A549 (cell line): ENCODE data around the gene LAP3. TPM values are rescaled to one million over a fixed set of nuclear protein-coding genes. Genes with fewer than 3 reads are reported as not detected.

ENCODE experiments used
- ATAC-seq, 2 experiments: fragments of 200-7000 bp in 1 of 2; fragments of >200 bp in 1 of 2; cut with Nextera tagmentation in 1 of 2; cut with Tn5 transposase in 1 of 2; 3 replicates each; pipeline versions ENCODE4 v1.8.0 to v1.9.1; 2018 to 2020; ENCODE audit warnings: mild to moderate bottlenecking in 1 of 2, moderate library complexity in 1 of 2
- CTCF ChIA-PET: fragments of 300-600 bp; sonication (Branson Sonifier 250); formaldehyde crosslinking; extraction: SDS; loops from one replicate; lab custom pipeline; 2021; ENCODE audit warnings: antibody characterized with exemption, inconsistent platforms; lab: Yijun Ruan, JAX
- POLR2A ChIA-PET: fragments of 350-600 bp; formaldehyde crosslinking; extraction: SDS; loops from one replicate; lab custom pipeline; 2021; ENCODE audit warnings: antibody characterized with exemption, inconsistent platforms; lab: Yijun Ruan, JAX
- DNase-seq, 2 experiments: peaks; one replicate each; pipeline versions ENCODE4 v3.0.0 to v3.0.0-alpha.2; 2011 to 2016; ENCODE audit warnings: low read depth in 1 of 2, low spot score in 1 of 2
- FAIRE-seq: peaks from 2 replicates; lab custom pipeline; 2011; peaks lifted over from hg19 to GRCh38; lab: Jason Lieb, UNC
- H3K27ac ChIP-seq, 2 experiments: fragments of >200 bp; sonication (Bioruptor Twin); formaldehyde crosslinking; 3 replicates each; pipeline ENCODE4 v1.5.1; 2016 to 2017
- H3K4me1 ChIP-seq: fragments of >200 bp; sonication (Bioruptor Twin); formaldehyde crosslinking; 3 replicates; pipeline ENCODE4 v1.6.1; 2016
- H3K4me2 ChIP-seq: fragments of >200 bp; sonication (Bioruptor Twin); formaldehyde crosslinking; 3 replicates; pipeline ENCODE4 v1.6.1; 2016
- H3K4me3 ChIP-seq: fragments of >200 bp; sonication (Bioruptor Twin); formaldehyde crosslinking; 3 replicates; pipeline ENCODE4 v1.5.1; 2016
- H3K9me3 ChIP-seq: fragments of >200 bp; sonication (Bioruptor Twin); formaldehyde crosslinking; 3 replicates; pipeline ENCODE4 v1.6.1; 2016
- BHLHE40 ChIP-seq: IDR thresholded peaks from 2 replicates; pipeline ENCODE4 v1.6.1; 2012; ENCODE audit warnings: low read depth, low read length, inconsistent platforms
- CEBPB ChIP-seq, 2 experiments: fragments of >200 bp in 1 of 2; sonication (Bioruptor Twin) in 1 of 2; formaldehyde crosslinking in 1 of 2; IDR thresholded peaks; 2 replicates each; pipeline ENCODE4 v1.6.1; 2012 to 2016
- CHD2 ChIP-seq: fragments of 150-350 bp; IDR thresholded peaks from 2 replicates; pipeline ENCODE4 v1.6.1; 2014; ENCODE audit warnings: low read length; ENCODE audit not compliant: partially characterized antibody
- CHD4 ChIP-seq: fragments of 200-600 bp; sonication (generic); IDR thresholded peaks from 2 replicates; pipeline ENCODE4 v1.6.1; 2016; ENCODE audit warnings: antibody characterized with exemption, mild to moderate bottlenecking, borderline replicate concordance
- CTCF ChIP-seq: fragments of >200 bp; sonication (Bioruptor Twin); formaldehyde crosslinking; IDR thresholded peaks from 3 replicates; pipeline ENCODE4 v1.5.1; 2016
- EHMT2 ChIP-seq: fragments of 200-600 bp; sonication (generic); IDR thresholded peaks from 2 replicates; pipeline ENCODE4 v1.6.1; 2016; ENCODE audit warnings: antibody characterized with exemption, low read depth, mild to moderate bottlenecking, moderate library complexity
- ELK1 ChIP-seq: fragments of 150-350 bp; IDR thresholded peaks from 2 replicates; pipeline ENCODE4 v1.6.1; 2014; ENCODE audit warnings: low read depth, mild to moderate bottlenecking, low read length
- EP300 ChIP-seq, 2 experiments: fragments of >200 bp; sonication (Bioruptor Twin); formaldehyde crosslinking; IDR thresholded peaks; 2 replicates in 1 of 2; 3 replicates in 1 of 2; pipeline ENCODE4 v1.6.1; 2016 to 2017
- FOXS1 ChIP-seq: fragments of 250-450 bp; sonication (Bioruptor Pico); IDR thresholded peaks from 2 replicates; pipeline ENCODE4 v1.5.0; 2020; ENCODE audit warnings: mild to moderate bottlenecking, moderate library complexity
- GATA3 ChIP-seq: IDR thresholded peaks from 2 replicates; pipeline ENCODE4 v1.6.1; 2012; ENCODE audit warnings: borderline replicate concordance
- HEYL ChIP-seq: fragments of 250-450 bp; sonication (Bioruptor Pico); IDR thresholded peaks from 2 replicates; pipeline ENCODE4 v1.8.0; 2021; ENCODE audit warnings: mild to moderate bottlenecking, moderate library complexity
- HOXB5 ChIP-seq: fragments of 250-450 bp; sonication (Bioruptor Pico); IDR thresholded peaks from 2 replicates; pipeline ENCODE4 v1.5.0; 2020; ENCODE audit warnings: mild to moderate bottlenecking, moderate library complexity
- JUNB ChIP-seq: fragments of >200 bp; sonication (Bioruptor Twin); formaldehyde crosslinking; IDR thresholded peaks from 2 replicates; pipeline ENCODE4 v1.6.1; 2016
- KDM5A ChIP-seq: fragments of 200-600 bp; sonication (generic); IDR thresholded peaks from 2 replicates; pipeline ENCODE4 v1.6.1; 2016; ENCODE audit warnings: antibody characterized with exemption, mild to moderate bottlenecking
- MAZ ChIP-seq: fragments of 150-350 bp; IDR thresholded peaks from 2 replicates; pipeline ENCODE4 v1.6.1; 2014; ENCODE audit warnings: antibody characterized with exemption, low read depth, low read length, borderline replicate concordance
- NFE2L2 ChIP-seq: fragments of 150-350 bp; conservative IDR thresholded peaks from 2 replicates; pipeline ENCODE4 v1.6.1; 2014; ENCODE audit warnings: low read length
- NR3C1 ChIP-seq: fragments of >200 bp; sonication (Bioruptor Twin); formaldehyde crosslinking; IDR thresholded peaks from 3 replicates; pipeline ENCODE4 v1.6.1; 2017
- POLR2A ChIP-seq: IDR thresholded peaks from 2 replicates; pipeline ENCODE4 v1.6.1; 2012; ENCODE audit warnings: mild to moderate bottlenecking, low read length
- RAD21 ChIP-seq, 2 experiments: fragments of >200 bp in 1 of 2; sonication (Bioruptor Twin) in 1 of 2; formaldehyde crosslinking in 1 of 2; IDR thresholded peaks in 1 of 2; conservative IDR thresholded peaks in 1 of 2; 2 replicates in 1 of 2; 3 replicates in 1 of 2; pipeline ENCODE4 v1.6.1; 2012 to 2018; ENCODE audit warnings: inconsistent platforms in 1 of 2
- RCOR1 ChIP-seq: fragments of 150-350 bp; IDR thresholded peaks from 2 replicates; pipeline ENCODE4 v1.6.1; 2014; ENCODE audit warnings: antibody characterized with exemption, low read length, low read depth
- REST ChIP-seq: fragments of 200-600 bp; sonication (generic); IDR thresholded peaks from 2 replicates; pipeline ENCODE4 v1.6.1; 2016; ENCODE audit warnings: antibody characterized with exemption, mild to moderate bottlenecking, moderate library complexity
- RFX5 ChIP-seq: fragments of 450-650 bp; IDR thresholded peaks from 2 replicates; pipeline ENCODE4 v1.7.1; 2014; ENCODE audit warnings: antibody characterized with exemption, mild to moderate bottlenecking, moderate library complexity
- SMC3 ChIP-seq: fragments of >200 bp; sonication (Bioruptor Twin); formaldehyde crosslinking; IDR thresholded peaks from 3 replicates; pipeline ENCODE4 v1.6.1; 2018; ENCODE audit warnings: inconsistent platforms
- TFCP2L1 ChIP-seq: fragments of 250-450 bp; sonication (Bioruptor Pico); IDR thresholded peaks from 2 replicates; pipeline ENCODE4 v1.5.0; 2021; ENCODE audit warnings: mild to moderate bottlenecking
- TP53 ChIP-seq: fragments of 250-450 bp; sonication (Bioruptor Pico); IDR thresholded peaks from 2 replicates; pipeline ENCODE4 v1.5.0; 2021; ENCODE audit warnings: mild to moderate bottlenecking, moderate library complexity
- ZFP36 ChIP-seq: fragments of 450-650 bp; IDR thresholded peaks from 2 replicates; pipeline ENCODE4 v1.6.1; 2014; ENCODE audit warnings: borderline replicate concordance; ENCODE audit not compliant: partially characterized antibody
- ZNF302 ChIP-seq: fragments of 250-450 bp; sonication (Bioruptor Pico); IDR thresholded peaks from 2 replicates; pipeline ENCODE4 v1.9.0; 2021; ENCODE audit warnings: inconsistent platforms, mild to moderate bottlenecking, moderate library complexity
- ZSCAN20 ChIP-seq: fragments of 250-450 bp; sonication (Bioruptor Pico); IDR thresholded peaks from 2 replicates; pipeline ENCODE4 v1.8.0; 2022; ENCODE audit warnings: mild to moderate bottlenecking, moderate library complexity
- WGBS: methylation state at CpG from one replicate; pipeline ENCODE4 v1.1.6; 2017; ENCODE audit errors: missing lambda C conversion rate; 5-methylcytosine and 5-hydroxymethylcytosine counted together
- polyA plus RNA-seq, 4 experiments: library from polyadenylated mRNA; depleted of rRNA in 3 of 4; stranded (reverse); fragments of >200 nt; fragmentation: RNase III in 1 of 4; extraction: RNeasy Plus Mini Kit Qiagen cat#74134 plus additional on column Dnase treatment in 1 of 4; gene quantifications; 2 replicates in 3 of 4; 3 replicates in 1 of 4; pipeline ENCODE4 v1.2.3, GENCODE V29; 2011 to 2017

The LAP3 gene
- polyA plus RNA-seq, 2 of the 4 experiments (the other 2 are of a cell fraction) = 38.6 to 46.2 TPM

GRCh38 chr4:17544205-17544604 lies 32.8 kb upstream of the LAP3 start:
- Histone ChIP-seq H3K4me2 (no peak overlapping the region), H3K27ac (no peak overlapping the region), H3K9me3 (no peaks in the 10 kb centered on the region), H3K4me1 (no peaks in the 10 kb centered on the region), H3K4me3 (no peak overlapping the region)
- ChIA-PET CTCF (interaction anchor here (1.2 to 1.8 kb wide), 3 partner anchors 91 to 265 kb away, joined by 3 to 6 read pairs (median 4); no protein-coding TSS in a partner anchor), POLR2A (no interaction called here)
- TF ChIP-seq RAD21 (conservative IDR thresholded peaks at IDR 0.05 in 1 of 2, IDR thresholded peaks at IDR 0.05 in 1 of 2) (no peak), POLR2A (no peak), GATA3 (no peak), JUNB (no peak), CHD4 (no peak), TFCP2L1 (CRISPR knock-in tag) (no peak), CTCF (no peak)
- DNase-seq (no peak), ATAC-seq (no peak), FAIRE-seq (no peak)
- WGBS = 42% methylated on average over 6 of the region's 6 CpGs

- ATAC-seq = no peak
- POLR2A ChIA-PET = no interaction called here
- H3K4me2 ChIP-seq = no peak overlapping the region
- TF ChIP-seq NR3C1 (no peak), TFCP2L1 (CRISPR knock-in tag) (no peak), CHD2 (no peak), TP53 (CRISPR knock-in tag) (no peak), REST (no peak), EHMT2 (no peak), EP300 (IDR thresholded peaks at IDR 0.05) (no peak), JUNB (no peak), FOXS1 (CRISPR knock-in tag) (no peak), ZSCAN20 (no peak), ZNF302 (no peak), SMC3 (no peak), NFE2L2 (no peak)
- TF ChIP-seq, all 56 proteins: peak for 0
- CTCF ChIA-PET = interaction anchor here (1.0 to 1.4 kb wide), 3 partner anchors 24 to 240 kb away, joined by 3 to 6 read pairs (median 3); no protein-coding TSS in a partner anchor
- Histone ChIP-seq H3K4me3 (no peak overlapping the region), H3K9me3 (no peaks in the 10 kb centered on the region), H3K4me1 (no peaks in the 10 kb centered on the region), H3K27ac (no peak overlapping the region)
- WGBS = 57% methylated on average over 3 of the region's 3 CpGs
- DNase-seq (no peak), FAIRE-seq (no peak)
Measured at GRCh38 chr4:17544831-17545234, 32.2 kb upstream of the LAP3 start.

- no peak overlapping the region for H3K4me2 ChIP-seq
- no peaks in the 10 kb centered on the region for H3K4me1 ChIP-seq
- ATAC-seq (no peak), FAIRE-seq (no peak), DNase-seq (no peak)
- H3K4me3 ChIP-seq = no peak overlapping the region
- WGBS = 41% methylated on average over 5 of the region's 11 CpGs
- H3K27ac ChIP-seq = no peak overlapping the region
- CTCF ChIA-PET = interaction anchor here (0.7 to 1.4 kb wide), 4 partner anchors 24 to 240 kb away, joined by 3 to 6 read pairs (median 3); no protein-coding TSS in a partner anchor
- TF ChIP-seq TFCP2L1 (CRISPR knock-in tag) (no peak), CHD2 (no peak), RFX5 (no peak), JUNB (no peak), HOXB5 (no peak), HEYL (CRISPR knock-in tag) (no peak), CEBPB (IDR thresholded peaks at IDR 0.05) (no peak), ZNF302 (no peak), BHLHE40 (no peak), KDM5A (no peak), ZFP36 (no peak), RCOR1 (no peak), ELK1 (no peak), MAZ (no peak), ZSCAN20 (no peak)
- POLR2A ChIA-PET = no interaction called here
- no peaks in the 10 kb centered on the region for H3K9me3 ChIP-seq
Measured at GRCh38 chr4:17545374-17546140, 31.4 kb upstream of the LAP3 start.
